Endometrium (tissue), 2 donors: ENCODE measurements around the gene HSPA5.
"Not testable (repeated sequence)": the region's sequence is repeated elsewhere in the genome, so short reads cannot be mapped to it uniquely, and the experiment has no call there.

Experiments used
- FAIRE-seq: peaks from 2 replicates; lab custom pipeline; 2012; peaks lifted over from hg19 to GRCh38; lab: Jason Lieb, UNC
- donor health status: control.
- donor health status: control.

The HSPA5 gene

DNA sequence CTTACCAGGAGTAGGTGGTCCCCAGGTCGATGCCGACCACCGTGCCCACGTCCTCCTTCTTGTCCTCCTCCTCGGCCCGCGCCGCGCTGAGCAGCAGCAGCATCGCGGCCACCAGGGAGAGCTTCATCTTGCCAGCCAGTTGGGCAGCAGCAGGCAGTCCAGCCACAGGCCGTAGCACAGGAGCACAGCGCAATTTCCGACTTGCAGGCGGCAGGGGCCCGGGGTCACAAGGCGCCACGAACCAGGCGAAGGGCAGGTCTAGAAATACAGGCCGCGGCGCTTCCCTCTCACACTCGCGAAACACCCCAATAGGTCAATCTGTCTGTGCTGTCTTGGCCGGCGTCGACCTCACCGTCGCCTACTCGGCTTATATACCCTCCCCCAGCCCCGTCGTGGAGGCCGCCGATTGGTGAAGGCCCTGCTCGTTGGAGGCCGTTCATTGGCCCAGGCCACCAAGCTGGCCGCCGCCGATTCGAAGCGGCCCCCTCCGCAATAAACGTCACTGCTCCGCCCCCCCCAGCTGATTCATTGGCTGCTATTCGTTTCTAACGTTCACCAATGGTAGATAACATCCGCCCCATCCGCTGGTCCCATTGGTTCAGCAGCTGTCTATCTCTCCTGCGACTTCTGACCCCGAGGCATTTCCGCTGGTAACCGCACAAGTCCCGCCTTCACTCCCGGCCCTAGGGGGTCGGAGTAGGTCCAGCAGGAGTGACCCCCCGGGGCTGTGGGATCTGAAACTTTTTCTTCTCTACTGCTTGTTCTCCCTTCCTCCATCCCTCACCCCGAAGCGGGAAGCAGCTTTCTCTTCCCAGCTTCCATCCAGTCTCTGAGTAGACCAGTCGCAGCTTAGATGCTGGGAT, at the start of gene HSPA5:
TSS of gene HSPA5 (minus strand) at position 344 of the 863 bp plus-strand sequence. CDS start at position 127, 217 bp downstream.
- peak; percentile 96 for FAIRE-seq

DNA sequence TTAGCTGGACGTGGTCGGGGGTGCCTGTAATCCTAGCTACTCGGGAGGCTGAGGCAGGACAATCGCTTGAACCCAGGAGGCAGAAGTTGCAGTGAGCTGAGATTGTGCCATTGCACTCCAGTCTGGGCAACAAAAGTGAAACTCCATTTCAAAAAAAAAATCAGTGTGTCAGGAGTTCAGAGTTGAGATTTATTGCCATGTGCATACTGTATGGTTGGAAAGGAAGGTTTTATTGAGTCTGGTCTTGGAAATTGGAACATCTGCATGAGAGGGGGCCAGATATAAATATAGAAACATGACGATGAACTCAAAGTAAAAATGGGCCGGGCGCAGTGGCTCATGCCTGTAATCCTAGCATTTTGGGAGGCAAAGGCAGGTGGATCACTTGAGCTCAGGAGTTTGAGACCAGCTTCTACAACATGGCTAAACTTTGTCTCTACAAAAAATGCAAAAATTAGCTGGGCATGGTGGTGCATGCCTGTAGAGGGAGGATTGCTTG, 45.8 kb upstream of the HSPA5 start:
- FAIRE-seq, result not testable (repeated sequence)

DNA sequence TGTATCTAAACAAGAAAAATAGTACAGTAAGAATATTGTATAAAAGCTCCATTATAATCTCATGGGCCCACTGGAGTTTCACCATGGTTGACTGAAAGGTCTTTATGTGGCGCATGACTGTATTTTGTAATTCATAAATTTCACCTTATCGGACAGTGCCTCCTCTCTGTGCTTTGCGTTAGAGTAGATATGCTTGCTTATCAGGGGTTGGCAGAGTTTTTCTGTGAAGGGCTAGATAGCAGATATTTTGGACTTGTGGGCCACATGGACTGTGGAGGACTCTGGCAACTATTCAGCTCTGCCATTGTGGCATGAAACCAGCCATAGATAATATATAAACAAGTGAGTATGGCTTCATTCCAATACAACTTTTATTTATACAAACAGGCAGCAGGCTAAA, 43.7 kb upstream of the HSPA5 start:
- no peak for FAIRE-seq

DNA sequence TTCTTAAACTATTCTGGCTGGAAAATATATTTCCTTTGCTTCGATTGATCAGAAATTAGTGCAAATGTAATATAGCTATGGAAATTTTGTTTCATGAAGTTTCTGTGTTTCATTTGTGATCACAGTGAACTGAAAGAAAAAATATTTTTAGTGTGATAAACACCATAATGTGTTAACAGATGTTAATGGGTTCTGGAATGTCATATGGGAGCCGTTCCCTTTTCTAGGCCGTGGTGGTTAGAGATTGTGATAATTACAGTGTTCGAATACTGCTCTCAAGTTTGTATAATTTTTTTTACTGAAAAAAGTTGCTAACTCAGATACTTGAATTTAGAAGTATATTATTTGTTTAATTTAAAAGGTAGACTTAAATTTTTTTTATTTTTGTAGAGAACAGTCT, 39.8 kb upstream of the HSPA5 start:
- FAIRE-seq, result no peak

DNA sequence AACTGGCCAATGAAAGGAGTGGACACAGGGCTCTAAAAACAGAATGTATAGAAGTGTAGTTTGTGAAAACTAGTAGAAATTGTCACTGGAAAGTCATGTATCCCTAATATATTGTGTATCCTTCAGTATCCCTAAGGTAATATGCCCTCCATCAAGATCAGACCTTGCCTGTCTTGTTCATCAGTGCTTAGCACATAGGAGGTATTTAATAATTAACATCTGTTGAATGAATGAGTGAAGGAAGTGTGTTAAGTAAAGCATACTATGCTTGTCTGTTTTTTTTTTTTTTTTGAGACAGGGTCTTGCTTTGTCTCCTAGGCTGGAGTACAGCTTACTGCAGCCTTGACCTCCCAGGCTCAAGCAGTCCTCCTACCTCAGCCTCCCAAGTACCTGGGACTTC, 36.3 kb upstream of the HSPA5 start:
- no peak for FAIRE-seq

DNA sequence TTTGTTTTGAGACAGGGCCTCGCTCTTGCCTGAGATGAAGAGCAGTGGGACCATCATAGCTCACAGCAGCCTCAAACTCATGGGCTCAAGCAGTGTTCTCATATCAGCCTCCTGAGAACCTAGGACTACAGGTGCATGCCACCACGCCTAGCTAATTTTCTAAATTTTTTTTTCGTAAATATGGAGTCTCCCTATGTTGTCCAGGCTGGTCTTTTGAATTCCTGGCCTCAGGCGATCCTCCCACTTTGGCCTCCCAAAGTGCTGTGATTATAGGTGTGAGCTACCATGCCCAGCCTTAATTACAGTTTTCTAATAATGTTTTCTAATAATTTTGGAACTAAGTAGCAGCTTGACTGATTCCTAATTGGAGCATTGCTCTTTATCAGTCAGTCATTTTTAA, 35.6 kb upstream of the HSPA5 start:
- FAIRE-seq, result no peak

DNA sequence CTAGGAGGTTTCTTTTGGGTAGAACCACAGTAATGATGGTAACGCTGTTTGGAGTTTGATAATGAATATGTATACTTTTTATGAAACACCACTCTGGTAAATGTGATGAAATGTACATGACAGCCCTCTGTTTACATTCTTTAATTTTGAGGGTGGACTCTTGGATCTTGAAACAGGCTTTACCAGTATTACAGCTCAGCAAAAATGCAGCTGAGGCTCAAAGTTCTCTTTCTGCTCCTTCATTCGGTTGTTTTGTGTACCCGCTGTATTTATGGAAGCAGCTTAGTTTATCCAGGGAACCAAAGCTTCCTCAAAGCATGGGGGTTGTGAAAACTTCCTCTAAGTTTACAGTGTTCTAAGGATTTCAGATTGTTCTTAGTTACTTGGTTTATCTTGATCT, 31.6 kb upstream of the HSPA5 start:
- no peak for FAIRE-seq

DNA sequence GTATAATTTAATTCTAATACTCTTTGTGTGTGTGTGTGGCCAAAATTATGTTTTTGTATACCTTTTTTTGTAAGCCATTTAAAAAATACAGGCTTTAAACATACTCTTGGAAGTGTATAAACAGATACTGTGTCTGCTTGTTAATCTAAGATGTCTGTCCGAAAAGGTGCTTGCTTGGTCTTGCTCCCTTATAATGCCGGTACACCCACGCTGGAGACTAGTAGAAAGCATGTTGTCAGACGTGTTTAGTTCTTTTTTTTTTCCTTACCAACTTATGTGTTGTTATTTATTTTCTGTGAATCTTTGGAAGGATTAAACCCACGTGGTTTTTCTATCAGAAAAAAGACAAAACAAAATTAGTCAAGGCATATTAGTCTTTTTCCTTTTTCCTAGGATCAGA, 29.9 kb upstream of the HSPA5 start:
- FAIRE-seq, result no peak

DNA sequence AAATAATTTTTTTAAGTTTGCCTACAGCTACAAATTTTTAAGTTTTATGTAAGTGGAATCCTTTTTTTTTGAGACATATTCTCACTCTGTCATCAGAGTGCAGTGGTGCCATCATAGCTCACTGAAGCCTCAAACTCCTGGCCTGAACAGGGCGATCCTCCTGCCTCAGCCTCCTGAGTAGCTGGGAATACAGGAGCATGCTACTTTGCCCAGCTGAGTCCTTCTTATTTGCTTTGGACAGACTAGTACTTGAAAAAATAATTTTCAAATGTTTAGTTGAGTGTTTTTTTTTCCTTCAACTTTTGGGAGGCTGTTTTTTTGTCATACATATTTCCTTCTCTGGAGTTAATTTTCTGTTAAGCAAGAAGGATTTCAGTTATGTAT, 27.9 kb upstream of the HSPA5 start:
- FAIRE-seq, result no peak

DNA sequence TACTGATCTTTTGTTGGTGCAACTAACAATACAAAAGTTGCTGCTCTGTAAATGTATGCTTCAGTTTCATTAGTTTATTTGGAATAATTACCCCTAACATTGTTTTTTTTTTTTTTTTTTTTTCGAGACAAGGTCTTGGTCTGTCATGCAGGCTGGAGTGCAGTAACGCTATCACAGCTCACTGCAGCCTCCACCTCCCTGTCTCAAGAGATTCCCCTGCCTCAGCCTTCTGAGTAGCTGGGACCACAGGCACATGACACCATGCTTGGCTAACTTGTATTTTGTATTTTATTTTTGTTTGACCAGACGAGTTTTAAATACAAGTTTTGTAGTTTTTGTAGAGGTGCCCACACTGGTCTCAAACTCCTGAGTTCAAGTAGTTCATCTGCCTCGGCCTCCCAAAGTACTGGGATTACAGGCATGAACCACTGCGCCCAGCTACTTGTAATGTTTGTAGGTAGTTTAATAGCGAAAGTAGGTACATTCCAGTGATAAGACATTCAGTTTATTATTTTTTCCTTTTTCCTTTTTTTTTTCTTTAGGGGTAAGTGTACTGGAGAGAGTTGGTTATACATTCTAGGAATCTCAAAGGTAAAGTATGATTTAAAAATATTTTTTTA, 27.4 kb upstream of the HSPA5 start:
- no peak for FAIRE-seq

DNA sequence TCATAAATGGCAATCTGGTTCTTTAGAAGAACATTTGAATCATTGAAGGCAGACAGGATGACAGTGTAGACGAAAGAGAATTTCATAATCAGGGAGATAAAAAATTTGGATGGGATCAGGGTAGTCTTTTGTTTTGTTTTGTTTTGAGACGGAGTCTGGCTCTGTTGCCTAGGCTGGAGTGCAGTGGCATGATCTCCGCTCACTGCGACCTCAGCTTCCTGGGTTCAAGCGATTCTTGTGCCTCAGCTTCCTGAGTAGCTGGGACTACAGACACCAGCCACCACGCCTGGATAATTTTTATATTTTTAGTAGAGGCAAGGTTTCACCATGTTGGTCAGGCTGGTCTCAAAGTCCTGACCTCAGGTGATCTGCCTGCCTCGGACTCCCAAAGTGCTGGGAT, 22.9 kb upstream of the HSPA5 start:
- not testable (repeated sequence) for FAIRE-seq

DNA sequence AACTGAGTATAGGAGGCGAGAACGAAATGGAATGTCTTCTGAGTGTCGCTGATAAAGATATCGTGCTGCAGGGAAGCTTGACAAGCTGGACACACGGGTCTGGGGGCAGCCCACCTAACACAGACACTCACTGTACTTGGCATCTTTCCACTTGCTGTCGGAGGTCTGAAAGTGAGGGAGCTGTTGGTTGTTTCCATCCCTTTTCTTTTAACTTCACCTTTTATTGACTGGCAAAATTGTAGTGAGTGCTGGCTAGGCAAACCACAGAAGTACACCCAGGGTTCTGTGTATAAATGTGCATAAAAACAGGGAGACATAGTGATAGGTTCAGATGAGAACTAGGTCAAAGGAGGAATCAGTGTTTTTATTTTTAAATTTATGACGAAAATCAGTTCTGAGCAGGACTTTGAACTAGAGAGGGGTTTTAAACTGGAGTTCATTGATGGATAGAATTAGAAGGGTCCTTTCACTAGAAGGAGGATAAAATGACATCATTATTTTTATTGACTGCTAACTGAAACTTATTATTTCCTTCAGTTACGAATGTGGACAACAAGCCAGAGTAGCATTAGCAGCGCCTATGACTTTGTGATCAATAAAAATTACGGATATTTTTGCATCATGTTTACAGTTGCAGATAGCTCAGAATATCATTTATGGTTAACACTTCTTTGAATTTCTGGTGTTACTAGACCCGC, 21.3 kb upstream of the HSPA5 start:
- no peak for FAIRE-seq

DNA sequence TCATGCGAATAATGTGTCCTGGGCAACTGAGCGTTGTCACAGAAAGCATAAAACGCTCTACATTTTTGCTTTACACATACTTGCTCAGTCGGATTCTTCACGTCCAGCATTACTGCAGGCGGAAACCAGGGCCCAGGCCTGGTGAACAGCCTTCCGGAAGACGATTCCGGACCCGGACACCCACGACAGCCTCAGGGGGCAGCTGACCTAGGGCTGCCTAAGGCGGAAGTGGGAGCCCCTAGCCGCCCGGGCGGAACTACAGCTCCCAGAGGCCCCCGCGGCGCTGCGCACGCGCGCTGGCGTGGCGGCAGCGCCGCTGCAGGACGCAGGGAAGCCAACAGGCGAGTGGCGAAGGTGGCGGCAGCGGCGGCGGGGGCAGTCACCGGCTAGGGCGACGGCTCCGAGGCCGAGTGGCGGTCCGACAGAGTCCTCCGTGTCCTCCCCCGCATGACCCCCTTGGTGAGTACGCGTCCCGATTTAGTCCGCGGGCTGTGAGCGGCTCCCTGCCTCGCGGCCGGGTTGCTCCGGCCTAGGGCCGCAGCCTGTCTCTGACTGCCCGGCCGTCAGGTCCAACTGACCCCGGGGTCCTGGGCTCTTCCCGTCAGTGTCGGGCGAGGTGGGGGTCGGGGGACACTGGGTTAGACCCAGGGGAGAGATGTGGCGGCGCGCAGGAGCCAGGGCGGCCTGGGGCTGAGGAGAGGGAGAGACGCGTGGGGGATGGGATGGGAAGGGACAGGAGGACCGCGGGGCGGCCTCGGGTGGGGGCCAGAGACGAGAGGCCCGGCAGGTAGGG, 20.6 kb upstream of the HSPA5 start, which contains the start of gene GAPVD1:
TSS of gene GAPVD1 (plus strand) at position 326 of the 793 bp plus-strand sequence. CDS start 37,096 bp downstream, outside the sequence.
- FAIRE-seq, result no peak

DNA sequence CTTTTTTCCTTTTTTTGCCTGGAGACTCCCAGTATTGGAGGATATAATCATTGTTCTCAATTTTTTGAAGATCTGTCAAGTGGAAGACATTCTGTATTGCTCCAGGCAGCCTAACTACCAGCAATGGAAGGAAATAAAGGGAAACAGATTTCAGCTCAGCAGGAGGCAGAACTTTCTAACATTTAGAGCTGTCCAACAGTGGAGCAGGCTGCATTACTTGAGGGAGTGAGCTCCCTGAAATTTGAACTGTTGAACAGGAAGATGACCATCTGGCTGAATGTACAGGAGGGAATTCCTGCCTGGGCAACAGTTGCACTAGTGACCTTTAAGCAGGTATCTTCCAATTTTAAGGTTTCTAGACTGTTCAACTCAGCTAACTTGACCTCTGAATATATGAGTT, 19.4 kb upstream of the HSPA5 start:
- no peak for FAIRE-seq

DNA sequence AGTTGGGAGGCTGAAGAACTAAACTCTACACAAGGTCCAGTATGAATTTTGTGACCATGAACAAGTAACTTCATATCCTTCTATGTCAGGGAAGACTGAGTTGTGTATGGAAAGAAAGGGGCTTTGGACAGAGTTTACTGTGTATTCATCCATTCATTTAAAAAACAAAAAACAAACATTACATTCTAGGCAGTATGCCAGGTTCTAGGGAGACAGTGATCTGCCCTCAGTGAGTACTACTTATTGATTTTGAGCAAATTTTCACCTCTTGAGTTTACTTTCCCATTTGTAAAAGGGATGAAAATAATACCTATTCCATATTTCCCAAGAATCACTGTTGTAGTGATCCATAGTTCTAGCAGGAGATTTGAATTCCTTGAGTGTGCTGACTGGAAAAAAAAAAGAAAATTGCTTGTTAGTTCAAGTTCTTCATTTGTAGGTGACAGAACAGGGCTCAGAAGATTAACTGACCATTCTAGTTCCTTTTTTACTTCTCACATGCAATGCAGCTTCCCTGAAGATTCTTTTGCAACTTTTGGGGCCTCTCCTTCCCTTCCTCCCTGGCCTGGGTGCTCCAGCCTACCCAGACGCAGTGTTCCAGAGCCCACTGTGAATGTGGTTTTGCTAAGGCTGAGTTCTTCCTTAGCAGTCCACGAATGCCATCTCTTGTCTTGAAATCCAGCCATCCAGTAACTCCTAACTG, 17.8 kb upstream of the HSPA5 start:
- FAIRE-seq, result no peak

DNA sequence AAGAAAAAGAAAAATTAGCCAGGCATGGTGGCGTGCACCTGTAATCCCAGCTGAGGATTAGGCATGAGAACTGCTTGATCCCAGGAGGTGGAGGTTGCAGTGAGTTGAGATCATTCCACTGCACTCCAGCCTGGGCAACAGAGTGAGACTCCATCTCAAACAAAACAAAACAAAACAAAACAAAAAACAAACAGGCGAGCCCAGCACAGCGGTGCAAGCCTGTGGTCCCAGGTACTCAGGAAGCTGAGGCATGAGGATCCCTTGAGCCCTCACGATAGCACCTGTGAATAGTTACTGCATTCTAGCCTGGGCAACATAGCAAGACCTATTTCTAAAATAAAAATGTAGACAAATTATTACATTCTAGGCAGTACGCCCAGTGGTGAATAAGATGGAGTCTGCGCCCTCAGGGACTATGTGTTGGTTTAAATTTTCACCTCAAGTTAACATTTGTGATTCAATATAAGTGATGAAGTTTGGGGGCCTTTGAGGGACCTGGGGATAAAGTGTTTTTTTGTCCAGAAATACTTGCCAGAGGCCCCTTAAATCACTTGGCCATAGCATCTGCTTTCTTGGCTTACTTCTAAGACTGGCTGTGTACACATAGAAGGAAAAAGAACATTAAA, 17.1 kb upstream of the HSPA5 start:
- FAIRE-seq, result no peak

DNA sequence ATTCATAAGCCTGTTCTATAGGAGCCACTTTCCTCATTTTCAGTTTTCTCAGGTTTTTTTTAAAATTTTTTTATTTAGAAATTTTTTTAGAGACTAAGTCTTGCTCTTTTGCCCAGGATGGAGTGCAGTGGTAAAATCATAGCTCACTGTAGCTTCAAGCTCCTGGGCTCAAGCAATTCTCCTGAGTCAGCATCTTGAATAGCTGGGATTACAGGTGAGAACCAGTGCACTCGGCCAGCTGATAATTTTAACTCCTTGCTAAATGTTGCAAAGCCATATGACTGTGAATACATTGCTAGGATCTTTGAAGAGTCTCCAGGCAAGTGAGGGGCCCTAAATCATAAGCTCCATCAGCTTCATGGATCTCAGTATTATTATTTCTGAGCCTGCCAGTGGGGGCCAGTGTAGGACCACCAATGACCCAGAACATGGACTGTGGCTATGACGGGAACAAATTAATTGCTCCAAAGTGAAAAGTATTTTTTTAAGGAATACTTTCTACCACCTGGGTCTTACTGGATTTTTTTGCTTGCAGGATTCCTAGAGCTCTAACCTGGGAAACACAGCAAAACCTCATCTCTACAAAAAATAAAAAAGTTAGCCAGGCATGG, 14.7 kb upstream of the HSPA5 start:
- no peak for FAIRE-seq

DNA sequence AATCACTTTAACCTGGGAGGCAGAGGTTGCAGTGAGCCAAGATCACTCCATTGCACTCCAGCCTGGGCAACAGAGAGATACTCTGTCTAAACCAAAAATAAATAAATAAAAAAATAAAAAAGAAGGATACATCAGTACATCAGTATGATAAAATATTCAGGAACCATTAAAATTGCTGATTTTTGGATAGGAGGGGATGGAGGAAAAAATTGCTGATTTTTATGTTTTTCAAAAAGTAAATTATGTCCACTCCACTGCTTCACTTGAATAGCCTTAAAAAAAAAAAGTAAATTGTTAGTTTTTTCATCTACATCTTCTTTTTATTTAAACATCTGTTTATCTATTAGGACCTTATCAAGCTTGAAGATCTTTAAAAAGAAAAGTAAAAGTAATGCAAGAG, 13.1 kb upstream of the HSPA5 start:
- FAIRE-seq, result no peak

DNA sequence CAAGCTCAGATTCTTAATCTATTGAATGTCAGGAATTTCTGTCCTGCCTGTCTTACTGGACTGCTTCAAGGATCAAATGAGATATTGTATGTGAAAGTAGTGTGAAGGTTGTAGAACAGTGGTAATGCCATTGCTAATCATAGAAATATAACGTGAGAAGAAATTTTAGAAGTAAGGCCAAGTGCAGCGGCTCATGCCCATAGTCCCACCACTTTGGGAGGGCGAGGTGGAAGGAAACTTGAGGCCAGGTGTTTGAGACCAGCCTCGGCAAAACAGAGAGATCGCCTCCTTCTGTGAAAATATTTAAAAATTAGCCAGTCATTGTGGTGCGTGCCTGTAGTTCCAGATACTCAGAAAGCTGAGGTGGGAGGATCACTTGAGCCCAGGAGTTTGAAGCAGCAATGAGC, 5.1 kb upstream of the HSPA5 start:
- no peak for FAIRE-seq

DNA sequence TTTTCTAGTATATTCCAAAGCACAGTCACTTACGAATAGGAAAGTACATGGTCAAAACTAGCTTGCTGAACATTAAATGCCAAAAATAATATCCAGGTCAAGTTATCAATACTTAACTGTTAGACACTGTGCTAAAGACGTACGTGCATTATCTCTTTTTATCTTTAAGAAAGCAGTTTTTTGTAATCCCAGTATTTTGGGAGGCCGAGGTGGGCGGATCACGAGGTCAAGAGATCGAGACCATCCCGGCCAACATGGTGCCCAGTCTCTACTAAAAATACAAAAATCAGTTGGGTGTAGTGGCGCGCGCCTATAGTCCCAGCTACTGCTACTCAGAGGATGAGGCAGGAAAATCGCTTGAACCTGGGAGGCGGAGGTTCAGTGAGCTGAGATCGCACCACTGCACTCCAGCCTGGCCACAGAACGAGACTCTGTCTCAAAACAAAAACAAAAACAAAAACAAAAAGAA, 2.7 kb upstream of the HSPA5 start:
- FAIRE-seq, result no peak
